DND-41 (cell line): ENCODE data around the gene FBXO47.

ENCODE experiments used
- ATAC-seq: fragments of 200-7000 bp; cut with Tn5 transposase; 3 replicates; pipeline ENCODE4 v1.9.1; 2021; ENCODE audit warnings: low read depth; ENCODE audit not compliant: insufficient read depth
- DNase-seq: peaks from one replicate; pipeline ENCODE4 v3.0.0-alpha.2; 2020
- H2AFZ ChIP-seq: 2 replicates; pipeline ENCODE4 v1.6.0; 2012; ENCODE audit warnings: low read depth, low read length
- H3K27ac ChIP-seq: 2 replicates; pipeline ENCODE4 v1.5.1; 2012; ENCODE audit warnings: low read length, inconsistent platforms
- H3K27me3 ChIP-seq: fragments of 200-600 bp; sonication (generic); 2 replicates; pipeline ENCODE4 v1.6.0; 2012; ENCODE audit warnings: low read length, mild to moderate bottlenecking, inconsistent platforms; ENCODE audit not compliant: insufficient read depth, poor library complexity
- H3K36me3 ChIP-seq: 2 replicates; pipeline ENCODE4 v1.5.1; 2012; ENCODE audit warnings: low read length, inconsistent platforms; ENCODE audit not compliant: insufficient read depth
- H3K4me1 ChIP-seq: 2 replicates; pipeline ENCODE4 v1.5.1; 2012; ENCODE audit warnings: mild to moderate bottlenecking, low read length; ENCODE audit not compliant: insufficient read depth
- H3K4me2 ChIP-seq: 2 replicates; pipeline ENCODE4 v1.6.0; 2012; ENCODE audit warnings: mild to moderate bottlenecking, moderate library complexity, low read length, inconsistent platforms; ENCODE audit not compliant: insufficient read depth
- H3K4me3 ChIP-seq, 2 experiments: fragments of 200-600 bp in 1 of 2; shearing (Covaris generic) in 1 of 2; 2 replicates each; pipeline ENCODE4 v1.5.1; 2012 to 2016; ENCODE audit warnings: inconsistent platforms in 2 of 2, low read length in 2 of 2, mild to moderate bottlenecking in 2 of 2, low read depth in 1 of 2, moderate library complexity in 1 of 2
- H3K79me2 ChIP-seq: 2 replicates; pipeline ENCODE4 v1.6.0; 2012; ENCODE audit warnings: low read length, inconsistent platforms; ENCODE audit not compliant: insufficient read depth
- H3K9ac ChIP-seq: 2 replicates; pipeline ENCODE4 v1.6.0; 2012; ENCODE audit warnings: low read depth, mild to moderate bottlenecking, inconsistent platforms, low read length, moderate library complexity
- H3K9me3 ChIP-seq: 2 replicates; pipeline ENCODE4 v1.5.1; 2012; ENCODE audit warnings: low read length, moderate library complexity, mild to moderate bottlenecking, inconsistent platforms; ENCODE audit not compliant: insufficient read depth, severe bottlenecking
- H4K20me1 ChIP-seq: 2 replicates; pipeline ENCODE4 v1.6.0; 2012; ENCODE audit warnings: low read length; ENCODE audit not compliant: insufficient read depth
- EZH2 ChIP-seq: IDR thresholded peaks from 3 replicates; pipeline ENCODE4 v1.6.1; 2012; ENCODE audit warnings: borderline replicate concordance, low read depth, mild to moderate bottlenecking, moderate library complexity, low read length, inconsistent platforms; ENCODE audit not compliant: severe bottlenecking
- TF ChIP-seq, protein P1 (sequence below): IDR thresholded peaks from 2 replicates; pipeline ENCODE4 v1.5.1; 2012; ENCODE audit warnings: borderline replicate concordance, low read length, moderate library complexity, mild to moderate bottlenecking; ENCODE audit not compliant: poor library complexity, severe bottlenecking; ENCODE audit errors: extremely low read depth

Gene FBXO47

GRCh38 chr17:38919316-38920078 lies 47.7 kb downstream of the FBXO47 start:
- H3K4me1 ChIP-seq = no peaks in the 10 kb centered on the region
- ATAC-seq (no peak), DNase-seq (no peak)
- TF ChIP-seq, protein P1, sequence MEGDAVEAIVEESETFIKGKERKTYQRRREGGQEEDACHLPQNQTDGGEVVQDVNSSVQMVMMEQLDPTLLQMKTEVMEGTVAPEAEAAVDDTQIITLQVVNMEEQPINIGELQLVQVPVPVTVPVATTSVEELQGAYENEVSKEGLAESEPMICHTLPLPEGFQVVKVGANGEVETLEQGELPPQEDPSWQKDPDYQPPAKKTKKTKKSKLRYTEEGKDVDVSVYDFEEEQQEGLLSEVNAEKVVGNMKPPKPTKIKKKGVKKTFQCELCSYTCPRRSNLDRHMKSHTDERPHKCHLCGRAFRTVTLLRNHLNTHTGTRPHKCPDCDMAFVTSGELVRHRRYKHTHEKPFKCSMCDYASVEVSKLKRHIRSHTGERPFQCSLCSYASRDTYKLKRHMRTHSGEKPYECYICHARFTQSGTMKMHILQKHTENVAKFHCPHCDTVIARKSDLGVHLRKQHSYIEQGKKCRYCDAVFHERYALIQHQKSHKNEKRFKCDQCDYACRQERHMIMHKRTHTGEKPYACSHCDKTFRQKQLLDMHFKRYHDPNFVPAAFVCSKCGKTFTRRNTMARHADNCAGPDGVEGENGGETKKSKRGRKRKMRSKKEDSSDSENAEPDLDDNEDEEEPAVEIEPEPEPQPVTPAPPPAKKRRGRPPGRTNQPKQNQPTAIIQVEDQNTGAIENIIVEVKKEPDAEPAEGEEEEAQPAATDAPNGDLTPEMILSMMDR = no peak
- no peak for TF ChIP-seq EZH2
- H3K36me3 ChIP-seq = peaks cover 61% of the 10 kb centered on the region
- H3K4me3 ChIP-seq = no peak overlapping the region
- H3K27me3 ChIP-seq = no peaks in the 10 kb centered on the region
- H3K9me3 ChIP-seq = no peaks in the 10 kb centered on the region
- H2AFZ ChIP-seq = no peak overlapping the region
- no peak overlapping the region for H3K9ac ChIP-seq
- H3K4me2 ChIP-seq = no peak overlapping the region
- peaks cover 7% of the 10 kb centered on the region; the same call in 1 of the 2 replicates for H4K20me1 ChIP-seq
- H3K27ac ChIP-seq = no peak overlapping the region
- H3K79me2 ChIP-seq = no peaks in the 10 kb centered on the region

DNA sequence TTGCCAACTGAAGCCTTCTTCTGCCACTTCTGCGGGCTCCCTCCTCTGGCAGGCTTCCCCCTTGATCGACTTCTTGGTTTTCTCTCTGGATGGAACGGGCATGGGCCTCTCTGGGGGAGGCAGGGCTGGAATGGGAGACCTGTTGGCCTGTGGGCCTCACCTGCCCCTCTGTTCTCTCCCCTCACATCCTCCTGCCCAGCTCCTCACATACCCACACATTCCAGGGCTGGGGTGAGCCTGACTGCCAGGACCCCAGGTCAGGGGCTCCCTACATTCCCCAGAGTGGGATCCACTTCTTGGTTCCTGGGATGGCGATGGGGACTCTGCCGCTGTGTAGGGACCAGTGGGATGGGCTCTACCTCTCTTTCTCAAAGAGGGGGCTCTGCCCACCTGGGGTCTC lies 48.3 kb downstream of the FBXO47 start:
- H3K9me3 ChIP-seq = no peaks in the 10 kb centered on the region
- H3K27me3 ChIP-seq = no peaks in the 10 kb centered on the region
- peaks cover 67% of the 10 kb centered on the region for H3K36me3 ChIP-seq
- DNase-seq (no peak), ATAC-seq (no peak)
- no peaks in the 10 kb centered on the region for H3K79me2 ChIP-seq
- H3K27ac ChIP-seq = no peak overlapping the region
- no peak overlapping the region for H3K9ac ChIP-seq
- no peaks in the 10 kb centered on the region for H3K4me1 ChIP-seq
- no peak overlapping the region for H3K4me3 ChIP-seq
- TF ChIP-seq, protein P1 = no peak
- no peak for TF ChIP-seq EZH2
- no peak overlapping the region for H3K4me2 ChIP-seq
- no peak overlapping the region for H2AFZ ChIP-seq
- peaks cover 7% of the 10 kb centered on the region; the same call in 1 of the 2 replicates for H4K20me1 ChIP-seq

GRCh38 chr17:38918129-38918913 lies 48.9 kb downstream of the FBXO47 start:
- H3K27ac ChIP-seq = no peak overlapping the region
- H3K79me2 ChIP-seq = no peaks in the 10 kb centered on the region
- DNase-seq = no peak
- no peaks in the 10 kb centered on the region for H3K4me1 ChIP-seq
- no peak for ATAC-seq
- no peak overlapping the region for H3K4me2 ChIP-seq
- TF ChIP-seq EZH2 = no peak
- TF ChIP-seq, protein P1 = peak; percentile 9
- H3K27me3 ChIP-seq = no peaks in the 10 kb centered on the region
- H3K4me3 ChIP-seq = no peak overlapping the region
- no peaks in the 10 kb centered on the region for H3K9me3 ChIP-seq
- H3K36me3 ChIP-seq = peaks cover 71% of the 10 kb centered on the region
- no peak overlapping the region for H2AFZ ChIP-seq
- H3K9ac ChIP-seq = no peak overlapping the region
- H4K20me1 ChIP-seq = peaks cover 7% of the 10 kb centered on the region; the same call in 1 of the 2 replicates
